ENCODE results near the gene USF2. TPM values are rescaled to one million over a fixed set of nuclear protein-coding genes. Genes with fewer than 3 reads are reported as not detected.

The USF2 gene
- total and polyA plus RNA-seq, 2 experiments from 2014 or later: 30.2 to 55.6 TPM

GRCh38 chr19:35224681-35225571 is 43.8 kb upstream of the USF2 start:
- H3K27me3 ChIP-seq: no peaks in the 10 kb centered on the region
- no peak overlapping the region for H3K27ac ChIP-seq
- DNase-seq (ENCODE audit: low spot score): no peak
- H2AFZ ChIP-seq: no peak overlapping the region
- H3K4me3 ChIP-seq: no peak overlapping the region
- peaks cover 4% of the 10 kb centered on the region for H3K4me1 ChIP-seq (ENCODE audit: insufficient read depth)
- no peaks in the 10 kb centered on the region for H3K36me3 ChIP-seq (replicated peaks; ENCODE audit: insufficient read depth, low read depth)
- 81% methylated on average over 38 of the region's 41 CpGs for WGBS (ENCODE audit: low lambda C conversion rate, missing lambda C conversion rate)
- H3K79me2 ChIP-seq: no peaks in the 10 kb centered on the region
- TF ChIP-seq EZH2phosphoT487 (IDR thresholded peaks at IDR 0.05; ENCODE audit: low read depth, severe bottlenecking, unreplicated experiment): no peak
- no peaks in the 10 kb centered on the region for H3K9me2 ChIP-seq (replicated peaks; ENCODE audit: insufficient read depth)
- no peaks in the 10 kb centered on the region for H3K9me3 ChIP-seq (ENCODE audit: low read depth)
- no peaks in the 10 kb centered on the region for H4K20me1 ChIP-seq (ENCODE audit: insufficient read depth, poor library complexity, severe bottlenecking)
- H3K4me2 ChIP-seq: no peak overlapping the region

- Histone ChIP-seq H4K20me1 (ENCODE audit: insufficient read depth, poor library complexity, severe bottlenecking) (no peaks in the 10 kb centered on the region), H3K27me3 (no peaks in the 10 kb centered on the region), H3K27ac (no peak overlapping the region), H3K4me1 (ENCODE audit: insufficient read depth) (peaks cover under 1% of the 10 kb centered on the region), H3K36me3 (replicated peaks; ENCODE audit: insufficient read depth, low read depth) (no peaks in the 10 kb centered on the region), H3K9me2 (replicated peaks; ENCODE audit: insufficient read depth) (no peaks in the 10 kb centered on the region), H3K4me2 (no peak overlapping the region), H3K79me2 (no peaks in the 10 kb centered on the region), H3K9me3 (ENCODE audit: low read depth) (no peaks in the 10 kb centered on the region), H2AFZ (no peak overlapping the region), H3K4me3 (no peak overlapping the region)
- DNase-seq (ENCODE audit: low spot score): no peak
- TF ChIP-seq CTCF (IDR thresholded peaks at IDR 0.05; ENCODE audit: poor library complexity) (no peak), EZH2 (IDR thresholded peaks at IDR 0.05; ENCODE audit: borderline replicate concordance) (no peak), EZH2phosphoT487 (IDR thresholded peaks at IDR 0.05; ENCODE audit: low read depth, severe bottlenecking, unreplicated experiment) (no peak)
- WGBS (ENCODE audit: low lambda C conversion rate, missing lambda C conversion rate): 91% methylated on average over 6 of the region's 6 CpGs
Measured at GRCh38 chr19:35225951-35226350, 42.8 kb upstream of the USF2 start.

DNA sequence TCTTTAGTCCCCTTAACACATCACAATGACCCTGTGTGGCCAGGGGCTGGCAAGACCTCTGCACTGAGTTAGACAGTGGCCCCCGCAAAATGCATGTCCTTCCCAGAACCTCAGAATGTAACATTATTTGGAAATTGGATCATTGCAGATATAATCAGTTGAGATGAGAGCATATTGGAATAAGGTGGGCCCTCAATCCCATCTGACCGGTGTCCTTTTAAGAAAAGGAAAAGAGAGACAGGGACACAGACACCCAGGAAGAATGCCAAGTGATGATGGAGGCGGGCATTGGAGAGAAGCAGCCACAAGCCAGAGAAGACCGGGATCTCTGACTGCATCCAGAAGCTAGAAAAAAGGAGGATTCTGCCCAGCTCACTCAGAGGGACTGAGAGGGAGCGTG is 42.0 kb upstream of the USF2 start:
- H3K4me2 ChIP-seq: no peak overlapping the region
- no peaks in the 10 kb centered on the region for H3K36me3 ChIP-seq (replicated peaks; ENCODE audit: insufficient read depth, low read depth)
- H3K27ac ChIP-seq: no peak overlapping the region
- no peak overlapping the region for H2AFZ ChIP-seq
- H3K79me2 ChIP-seq: no peaks in the 10 kb centered on the region
- TF ChIP-seq CTCF (IDR thresholded peaks at IDR 0.05; ENCODE audit: poor library complexity) (no peak), EZH2 (IDR thresholded peaks at IDR 0.05; ENCODE audit: borderline replicate concordance) (no peak)
- H3K9me2 ChIP-seq (replicated peaks; ENCODE audit: insufficient read depth): no peaks in the 10 kb centered on the region
- no peak overlapping the region for H3K4me3 ChIP-seq
- no peaks in the 10 kb centered on the region for H4K20me1 ChIP-seq (ENCODE audit: insufficient read depth, poor library complexity, severe bottlenecking)
- no peaks in the 10 kb centered on the region for H3K4me1 ChIP-seq (ENCODE audit: insufficient read depth)
- WGBS (ENCODE audit: low lambda C conversion rate, missing lambda C conversion rate): 97% methylated on average over 5 of the region's 5 CpGs
- no peaks in the 10 kb centered on the region for H3K27me3 ChIP-seq
- DNase-seq (ENCODE audit: low spot score): no peak
- H3K9me3 ChIP-seq (ENCODE audit: low read depth): no peaks in the 10 kb centered on the region

DNA sequence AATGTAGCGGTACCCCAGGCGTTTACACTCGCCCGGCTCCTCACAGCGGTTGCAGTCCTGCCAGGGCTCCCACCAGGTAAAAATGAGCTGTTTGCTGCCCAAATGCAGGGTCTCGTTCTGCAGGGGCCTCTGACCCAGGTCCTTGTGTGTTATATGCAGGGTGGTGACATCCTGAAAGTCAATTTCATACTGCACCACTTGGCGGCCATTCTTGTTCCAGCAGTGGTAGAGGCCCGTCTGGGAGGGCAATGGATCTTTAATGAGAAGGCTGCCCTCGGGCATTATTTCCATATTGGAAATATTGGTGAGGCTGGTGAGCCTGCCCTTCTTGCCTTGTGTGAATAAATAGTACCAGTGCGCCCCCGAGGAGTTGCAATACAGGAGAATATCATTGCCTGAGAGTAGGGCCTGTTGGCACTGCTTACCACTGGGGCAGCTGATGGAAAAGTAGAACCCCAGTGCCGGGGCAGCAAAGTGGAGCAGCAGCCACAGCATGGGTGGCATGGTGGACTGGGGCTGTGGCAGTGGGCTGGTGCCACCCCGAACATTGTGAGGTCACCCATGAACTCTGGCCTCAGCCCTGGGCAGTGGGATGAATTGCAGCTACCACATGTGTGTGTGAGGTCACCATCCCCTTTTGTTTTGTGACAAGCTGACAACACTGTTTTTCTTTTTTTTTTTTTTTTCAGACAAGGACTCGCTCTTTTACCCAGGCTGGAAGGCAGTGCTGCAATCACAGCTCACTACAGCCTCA is 40.4 kb upstream of the USF2 start, which contains the start of gene FAM187B:
Gene FAM187B, minus strand, starts transcription at position 563 of the 754 bp plus-strand sequence. Its CDS starts 59 bp downstream, at position 504.
- Histone ChIP-seq H3K4me1 (ENCODE audit: insufficient read depth) (no peaks in the 10 kb centered on the region), H4K20me1 (ENCODE audit: insufficient read depth, poor library complexity, severe bottlenecking) (no peaks in the 10 kb centered on the region), H3K4me3 (no peak within 1 kb of the TSS), H3K79me2 (no peaks in the 10 kb centered on the region), H3K9me3 (ENCODE audit: low read depth) (no peaks in the 10 kb centered on the region), H2AFZ (no peak within 1 kb of the TSS), H3K36me3 (replicated peaks; ENCODE audit: insufficient read depth, low read depth) (no peaks in the 10 kb centered on the region), H3K27me3 (no peaks in the 10 kb centered on the region), H3K4me2 (no peak within 1 kb of the TSS), H3K27ac (no peak within 1 kb of the TSS), H3K9me2 (replicated peaks; ENCODE audit: insufficient read depth) (no peaks in the 10 kb centered on the region)
- TF ChIP-seq EZH2phosphoT487 (IDR thresholded peaks at IDR 0.05; ENCODE audit: low read depth, severe bottlenecking, unreplicated experiment) (no peak), EZH2 (IDR thresholded peaks at IDR 0.05; ENCODE audit: borderline replicate concordance) (no peak), CTCF (IDR thresholded peaks at IDR 0.05; ENCODE audit: poor library complexity) (no peak)
- WGBS (ENCODE audit: low lambda C conversion rate, missing lambda C conversion rate): 92% methylated on average over 14 of the region's 14 CpGs
- DNase-seq (ENCODE audit: low spot score): no peak

Measured in hepatocyte (in vitro differentiated cells).